MM.1S (cell line): ENCODE measurements around the gene BTBD9.

Source experiments
- EZH2 ChIP-seq: fragments of 300-600 bp; sonication (generic); optimal IDR thresholded peaks from 2 replicates; pipeline ENCODE3; 2017; ENCODE audit warnings: low read depth, mild to moderate bottlenecking, antibody characterized with exemption, low read length, mixed read lengths
- EZH2phosphoT487 ChIP-seq: fragments of 300-600 bp; sonication (generic); IDR thresholded peaks from 2 replicates; pipeline ENCODE4 v1.6.1; 2018; ENCODE audit warnings: antibody characterized with exemption, low read length
- TF ChIP-seq, protein P1 (sequence below): fragments of 300-600 bp; sonication (generic); IDR thresholded peaks from 2 replicates; pipeline ENCODE4 v1.5.1; 2016; ENCODE audit warnings: antibody characterized with exemption, low read length, mixed read lengths

DNA sequence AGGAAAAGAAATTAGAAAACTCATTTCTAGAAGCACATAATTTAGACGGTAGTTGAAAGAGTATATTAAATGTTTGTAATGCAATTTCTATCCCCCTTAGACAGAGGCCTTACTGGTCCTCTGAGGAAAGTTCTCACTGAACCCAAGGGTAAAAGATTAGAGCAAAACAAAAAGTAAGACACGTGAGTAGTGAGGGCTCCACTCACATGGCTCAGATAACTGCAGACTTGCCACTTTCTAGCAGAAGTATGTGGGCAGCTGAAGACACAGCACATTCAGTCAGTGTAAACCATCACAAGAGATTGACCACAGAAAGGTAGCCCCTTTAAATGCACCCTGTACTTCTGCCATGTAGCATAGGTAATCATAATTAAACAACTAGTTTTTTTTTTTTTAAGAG is 193.8 kb downstream of the BTBD9 start:
- TF ChIP-seq, protein P1, sequence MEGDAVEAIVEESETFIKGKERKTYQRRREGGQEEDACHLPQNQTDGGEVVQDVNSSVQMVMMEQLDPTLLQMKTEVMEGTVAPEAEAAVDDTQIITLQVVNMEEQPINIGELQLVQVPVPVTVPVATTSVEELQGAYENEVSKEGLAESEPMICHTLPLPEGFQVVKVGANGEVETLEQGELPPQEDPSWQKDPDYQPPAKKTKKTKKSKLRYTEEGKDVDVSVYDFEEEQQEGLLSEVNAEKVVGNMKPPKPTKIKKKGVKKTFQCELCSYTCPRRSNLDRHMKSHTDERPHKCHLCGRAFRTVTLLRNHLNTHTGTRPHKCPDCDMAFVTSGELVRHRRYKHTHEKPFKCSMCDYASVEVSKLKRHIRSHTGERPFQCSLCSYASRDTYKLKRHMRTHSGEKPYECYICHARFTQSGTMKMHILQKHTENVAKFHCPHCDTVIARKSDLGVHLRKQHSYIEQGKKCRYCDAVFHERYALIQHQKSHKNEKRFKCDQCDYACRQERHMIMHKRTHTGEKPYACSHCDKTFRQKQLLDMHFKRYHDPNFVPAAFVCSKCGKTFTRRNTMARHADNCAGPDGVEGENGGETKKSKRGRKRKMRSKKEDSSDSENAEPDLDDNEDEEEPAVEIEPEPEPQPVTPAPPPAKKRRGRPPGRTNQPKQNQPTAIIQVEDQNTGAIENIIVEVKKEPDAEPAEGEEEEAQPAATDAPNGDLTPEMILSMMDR: no peak
- TF ChIP-seq EZH2phosphoT487: no peak
- no peak for TF ChIP-seq EZH2
